PC-3 (cell line): ENCODE results near the gene RBM26. TPM values are rescaled to one million over a fixed set of nuclear protein-coding genes. Genes with fewer than 3 reads are reported as not detected.

Experiments used
- ATAC-seq: fragments of 200-7000 bp; cut with Tn5 transposase; 2 replicates; pipeline ENCODE4 v1.9.1; 2020; ENCODE audit warnings: mild to moderate bottlenecking, moderate library complexity
- BruUV-seq: library from RNA; stranded (reverse); fragments of 400-500 nt; replicated peaks from 2 replicates; lab custom pipeline; 2021; lab: Mats Ljungman, UMichigan
- CTCF ChIA-PET: fragments of 300-600 bp; sonication (Branson Sonifier 250); formaldehyde crosslinking; loops from one replicate; lab custom pipeline; 2022; ENCODE audit warnings: antibody characterized with exemption; lab: Charles Lee
- POLR2A ChIA-PET: fragments of 300-600 bp; sonication (Branson Sonifier 250); formaldehyde crosslinking; loops from one replicate; lab custom pipeline; 2022; ENCODE audit warnings: antibody characterized with exemption; ENCODE audit not compliant: unreplicated experiment; lab: Charles Lee
- DNase-seq: peaks from one replicate; pipeline ENCODE4 v3.0.0-alpha.2; 2015
- H2AFZ ChIP-seq: fragments of 300-600 bp; sonication (generic); 2 replicates; pipeline ENCODE4 v1.6.0; 2016; ENCODE audit warnings: antibody characterized with exemption, low read length
- H3F3A ChIP-seq: fragments of 300-600 bp; sonication (generic); one replicate; pipeline ENCODE4 v1.6.0; 2017; ENCODE audit warnings: antibody characterized with exemption, low read length, control low read depth, mild to moderate bottlenecking; ENCODE audit not compliant: unreplicated experiment
- H3K27ac ChIP-seq: fragments of 300-600 bp; sonication (generic); 2 replicates; pipeline ENCODE4 v1.5.1; 2016; ENCODE audit warnings: mild to moderate bottlenecking, low read length
- H3K27me3 ChIP-seq: fragments of 300-600 bp; sonication (generic); 2 replicates; pipeline ENCODE4 v1.6.1; 2016; ENCODE audit warnings: low read length, mixed read lengths
- H3K36me3 ChIP-seq: fragments of 300-600 bp; sonication (generic); 2 replicates; pipeline ENCODE4 v1.6.1; 2016; ENCODE audit warnings: low read depth, mixed run types, low read length, mixed read lengths
- H3K4me1 ChIP-seq: fragments of 300-600 bp; sonication (generic); 2 replicates; pipeline ENCODE4 v1.5.1; 2016; ENCODE audit warnings: low read length; ENCODE audit not compliant: insufficient read depth
- H3K4me2 ChIP-seq: fragments of 300-600 bp; sonication (generic); 2 replicates; pipeline ENCODE4 v1.6.0; 2016; ENCODE audit warnings: low read length
- H3K4me3 ChIP-seq: fragments of 300-600 bp; sonication (generic); 2 replicates; pipeline ENCODE4 v1.5.1; 2016; ENCODE audit warnings: mild to moderate bottlenecking, low read length, mixed read lengths
- H3K79me2 ChIP-seq: fragments of 300-600 bp; sonication (generic); 2 replicates; pipeline ENCODE4 v1.6.1; 2017; ENCODE audit warnings: low read length, mixed read lengths
- H3K9ac ChIP-seq: fragments of 300-600 bp; sonication (generic); 2 replicates; pipeline ENCODE4 v1.6.0; 2016; ENCODE audit warnings: mild to moderate bottlenecking, low read length
- H3K9me2 ChIP-seq: fragments of 300-600 bp; sonication (generic); replicated peaks from 2 replicates; pipeline ENCODE4 v1.6.1; 2016; ENCODE audit warnings: mixed run types, low read length, mixed read lengths
- H3K9me3 ChIP-seq: fragments of 300-600 bp; sonication (generic); 2 replicates; pipeline ENCODE4 v1.6.1; 2016; ENCODE audit warnings: low read length, mixed read lengths
- H4K20me1 ChIP-seq: fragments of 300-600 bp; sonication (generic); 2 replicates; pipeline ENCODE4 v1.6.1; 2016; ENCODE audit warnings: low read length, mixed read lengths
- EZH2 ChIP-seq: fragments of 300-600 bp; sonication (generic); IDR thresholded peaks from one replicate; pipeline ENCODE4 v1.6.1; 2017; ENCODE audit warnings: antibody characterized with exemption, mild to moderate bottlenecking, low read length; ENCODE audit not compliant: unreplicated experiment
- EZH2phosphoT487 ChIP-seq: fragments of 300-600 bp; sonication (generic); IDR thresholded peaks from 2 replicates; pipeline ENCODE4 v1.6.1; 2018; ENCODE audit warnings: mild to moderate bottlenecking, antibody characterized with exemption, low read length, borderline replicate concordance
- intact Hi-C: fragments of 100-400 bp; cut with micrococcal nuclease; formaldehyde crosslinking; loops from 2 replicates; pipeline ENCODE4 v1.9.0; 2023
- total RNA-seq: library from RNA; depleted of rRNA; stranded (reverse); fragments of >200 nt; gene quantifications from 2 replicates; pipeline ENCODE4 v1.2.3, GENCODE V29; 2014
- TF ChIP-seq, protein P1 (sequence below): fragments of 300-600 bp; sonication (generic); conservative IDR thresholded peaks from 2 replicates; pipeline ENCODE4 v1.5.1; 2017; ENCODE audit warnings: antibody characterized with exemption, low read depth, mild to moderate bottlenecking, low read length

Gene RBM26
- total RNA-seq, 1 experiment from 2014 or later, result 16.1 TPM

GRCh38 chr13:79328510-79328909, 77.5 kb downstream of the RBM26 start:
- Histone ChIP-seq H2AFZ (no peak overlapping the region), H3K4me1 (no peaks in the 10 kb centered on the region), H3K9me2 (no peaks in the 10 kb centered on the region), H3K4me2 (no peak overlapping the region), H3F3A (no peaks in the 10 kb centered on the region), H3K79me2 (no peaks in the 10 kb centered on the region), H4K20me1 (no peaks in the 10 kb centered on the region), H3K27ac (no peak overlapping the region), H3K27me3 (no peaks in the 10 kb centered on the region), H3K9me3 (no peaks in the 10 kb centered on the region), H3K9ac (no peak overlapping the region), H3K4me3 (no peak overlapping the region), H3K36me3 (peaks cover 6% of the 10 kb centered on the region)
- BruUV-seq, result no TSS peak
- intact Hi-C loops, result no loop called here
- no peak for DNase-seq
- CTCF ChIA-PET, result no interaction called here
- ATAC-seq, result no peak
- TF ChIP-seq, protein P1, sequence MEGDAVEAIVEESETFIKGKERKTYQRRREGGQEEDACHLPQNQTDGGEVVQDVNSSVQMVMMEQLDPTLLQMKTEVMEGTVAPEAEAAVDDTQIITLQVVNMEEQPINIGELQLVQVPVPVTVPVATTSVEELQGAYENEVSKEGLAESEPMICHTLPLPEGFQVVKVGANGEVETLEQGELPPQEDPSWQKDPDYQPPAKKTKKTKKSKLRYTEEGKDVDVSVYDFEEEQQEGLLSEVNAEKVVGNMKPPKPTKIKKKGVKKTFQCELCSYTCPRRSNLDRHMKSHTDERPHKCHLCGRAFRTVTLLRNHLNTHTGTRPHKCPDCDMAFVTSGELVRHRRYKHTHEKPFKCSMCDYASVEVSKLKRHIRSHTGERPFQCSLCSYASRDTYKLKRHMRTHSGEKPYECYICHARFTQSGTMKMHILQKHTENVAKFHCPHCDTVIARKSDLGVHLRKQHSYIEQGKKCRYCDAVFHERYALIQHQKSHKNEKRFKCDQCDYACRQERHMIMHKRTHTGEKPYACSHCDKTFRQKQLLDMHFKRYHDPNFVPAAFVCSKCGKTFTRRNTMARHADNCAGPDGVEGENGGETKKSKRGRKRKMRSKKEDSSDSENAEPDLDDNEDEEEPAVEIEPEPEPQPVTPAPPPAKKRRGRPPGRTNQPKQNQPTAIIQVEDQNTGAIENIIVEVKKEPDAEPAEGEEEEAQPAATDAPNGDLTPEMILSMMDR, result no peak
- TF ChIP-seq EZH2phosphoT487 (no peak), EZH2 (no peak)
- POLR2A ChIA-PET, result no interaction called here

DNA sequence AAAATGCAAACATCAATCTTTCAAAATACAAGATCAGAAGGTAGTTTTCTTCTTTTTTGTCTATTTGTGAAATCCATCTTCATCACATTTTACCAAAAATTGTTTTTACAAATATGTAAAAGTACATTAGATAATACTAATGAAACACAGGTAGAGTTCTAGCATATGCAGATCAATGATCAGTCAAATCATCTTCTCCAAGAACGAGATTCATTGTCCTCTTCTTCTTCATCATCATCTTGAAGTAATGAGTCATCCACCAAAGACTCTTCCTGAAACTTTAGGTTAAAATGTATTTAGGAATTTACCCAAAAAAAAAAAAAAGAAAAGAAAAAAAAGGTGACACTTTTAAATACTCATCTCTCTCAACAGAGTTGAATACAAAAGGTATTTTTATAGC, 85.6 kb downstream of the RBM26 start:
- Histone ChIP-seq H3K27ac (no peak overlapping the region), H2AFZ (no peak overlapping the region), H3F3A (no peaks in the 10 kb centered on the region), H3K4me2 (no peak overlapping the region), H3K27me3 (no peaks in the 10 kb centered on the region), H3K9ac (no peak overlapping the region), H3K79me2 (no peaks in the 10 kb centered on the region), H3K36me3 (peaks cover 4% of the 10 kb centered on the region; the same call in 1 of the 2 replicates), H3K4me1 (no peaks in the 10 kb centered on the region), H3K9me3 (no peaks in the 10 kb centered on the region), H3K9me2 (no peaks in the 10 kb centered on the region), H3K4me3 (no peak overlapping the region), H4K20me1 (no peaks in the 10 kb centered on the region)
- intact Hi-C loops, result no loop called here
- CTCF ChIA-PET, result no interaction called here
- TF ChIP-seq EZH2 (no peak), EZH2phosphoT487 (no peak)
- TF ChIP-seq, protein P1, result no peak
- DNase-seq, result no peak
- no TSS peak for BruUV-seq
- POLR2A ChIA-PET, result no interaction called here
- ATAC-seq, result no peak

DNA sequence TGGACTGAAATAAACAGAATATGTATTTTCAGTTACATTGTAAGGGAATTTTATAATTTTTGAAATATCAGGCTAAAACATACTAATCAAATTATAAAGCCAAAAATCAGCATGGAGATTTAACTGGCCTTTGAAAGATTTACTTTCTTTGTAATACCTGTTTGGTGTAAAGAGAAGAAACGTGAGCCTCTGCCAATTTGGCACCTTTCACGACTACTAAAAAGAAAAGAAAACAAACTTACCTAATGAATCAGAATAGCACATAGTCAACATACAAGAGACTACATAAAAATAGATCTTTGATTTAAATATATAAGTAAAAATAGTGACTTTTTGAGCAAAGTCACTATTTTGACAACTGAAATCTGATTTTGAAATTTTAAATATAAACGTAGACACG, 87.4 kb downstream of the RBM26 start:
- POLR2A ChIA-PET, result no interaction called here
- TF ChIP-seq EZH2 (no peak), EZH2phosphoT487 (no peak)
- TF ChIP-seq, protein P1, result no peak
- Histone ChIP-seq H3K27me3 (no peaks in the 10 kb centered on the region), H3K9me3 (no peaks in the 10 kb centered on the region), H3K4me3 (no peak overlapping the region), H3K4me2 (no peak overlapping the region), H3K9ac (no peak overlapping the region), H2AFZ (no peak overlapping the region), H3K36me3 (peaks cover 4% of the 10 kb centered on the region), H3K79me2 (no peaks in the 10 kb centered on the region), H3K9me2 (no peaks in the 10 kb centered on the region), H3K4me1 (no peaks in the 10 kb centered on the region), H3K27ac (no peak overlapping the region), H4K20me1 (no peaks in the 10 kb centered on the region), H3F3A (no peaks in the 10 kb centered on the region)
- CTCF ChIA-PET, result no interaction called here
- intact Hi-C loops, result no loop called here
- BruUV-seq, result no TSS peak
- DNase-seq, result no peak
- no peak for ATAC-seq
